Umbilical cord (tissue), 2 donors: ENCODE data around the gene IL1RL1. TPM values are rescaled to one million over a fixed set of nuclear protein-coding genes. Genes with fewer than 3 reads are reported as not detected.
A peak's percentile ranks its signal among the peaks of the same experiment; 100 is the strongest.
"Not testable (repeated sequence)": the region's sequence is repeated elsewhere in the genome, so short reads cannot be mapped to it uniquely, and the experiment has no call there.

Experiments
- DNase-seq: peaks from one replicate; pipeline ENCODE4 v3.0.0-alpha.2; 2015; ENCODE audit warnings: low spot score
- total RNA-seq: library from RNA; depleted of rRNA; stranded (reverse); fragments of >200 nt; gene quantifications from one replicate; pipeline ENCODE4 v1.2.3, GENCODE V29; 2014; ENCODE audit warnings: low replicate concordance; ENCODE audit not compliant: insufficient read depth

The IL1RL1 gene
- total RNA-seq, 1 donor from 2014 or later, result 4.6 TPM

DNA sequence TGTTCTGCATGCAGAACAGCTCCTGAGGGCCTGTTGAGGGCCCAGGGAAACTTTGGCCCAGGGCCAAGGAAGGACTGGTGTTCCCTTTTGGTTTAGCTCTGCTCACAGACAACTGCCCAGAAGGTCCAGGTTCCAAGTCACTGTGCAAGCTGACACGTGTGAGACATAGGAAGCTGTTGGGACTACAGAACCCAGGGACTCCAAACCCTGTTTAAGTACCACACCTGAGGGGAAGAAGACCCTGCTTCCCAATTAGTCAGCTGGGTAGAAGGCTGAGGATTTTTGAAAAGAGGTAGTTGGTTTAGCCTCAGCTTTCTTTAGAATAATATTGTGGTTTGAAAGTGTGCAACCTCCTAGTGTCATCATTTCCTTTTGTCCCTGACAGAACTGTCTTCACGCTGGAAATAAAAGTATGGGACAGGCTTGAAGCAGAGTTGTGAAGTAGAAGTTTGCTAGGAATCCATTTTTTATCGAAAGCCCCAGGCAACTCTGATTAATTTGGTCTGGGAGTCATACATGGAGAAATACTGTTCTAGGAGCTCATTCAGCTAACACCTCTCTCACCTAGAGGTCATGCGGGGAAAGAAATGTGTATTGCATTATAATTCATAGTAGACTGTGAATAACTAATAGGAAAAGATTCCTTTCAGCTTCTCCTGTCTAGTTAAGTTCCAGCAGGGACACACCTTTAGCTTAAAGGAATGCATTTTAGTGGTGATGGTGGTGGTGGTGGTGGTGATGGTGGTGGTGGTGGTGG is 19.9 kb upstream of the IL1RL1 start:
- no peak for DNase-seq

DNA sequence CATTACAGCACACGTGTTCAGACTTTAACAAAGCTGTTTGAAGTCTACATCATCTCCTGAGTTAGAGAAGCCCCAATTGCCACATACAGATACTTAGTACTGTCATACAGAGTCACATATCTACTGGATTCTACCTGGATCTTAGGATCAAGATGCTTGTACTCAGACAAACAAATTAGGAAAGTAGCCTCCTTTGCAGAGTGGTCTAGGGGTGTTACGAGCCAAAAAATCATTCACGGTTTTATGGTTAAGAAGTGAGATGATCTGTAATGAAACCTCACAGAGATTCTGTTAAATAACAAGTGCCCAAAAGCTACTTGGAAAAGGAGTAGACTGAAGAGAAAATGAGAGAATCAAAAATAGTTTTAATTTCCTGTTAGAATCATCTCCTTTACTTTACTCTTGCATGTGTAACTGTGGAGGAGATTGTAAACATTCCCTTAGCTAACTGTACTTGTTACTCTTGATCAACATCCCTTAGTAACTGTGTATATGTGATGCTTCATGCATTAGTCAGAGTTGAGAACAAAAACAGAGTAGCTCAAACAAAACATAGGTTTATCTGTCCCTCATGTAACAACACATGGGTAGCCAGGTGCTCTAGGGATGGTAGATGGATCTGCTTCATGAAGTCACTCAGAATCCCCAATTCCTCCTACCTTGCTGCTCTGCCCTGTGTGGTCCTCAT is 16.4 kb upstream of the IL1RL1 start:
- no peak for DNase-seq

DNA sequence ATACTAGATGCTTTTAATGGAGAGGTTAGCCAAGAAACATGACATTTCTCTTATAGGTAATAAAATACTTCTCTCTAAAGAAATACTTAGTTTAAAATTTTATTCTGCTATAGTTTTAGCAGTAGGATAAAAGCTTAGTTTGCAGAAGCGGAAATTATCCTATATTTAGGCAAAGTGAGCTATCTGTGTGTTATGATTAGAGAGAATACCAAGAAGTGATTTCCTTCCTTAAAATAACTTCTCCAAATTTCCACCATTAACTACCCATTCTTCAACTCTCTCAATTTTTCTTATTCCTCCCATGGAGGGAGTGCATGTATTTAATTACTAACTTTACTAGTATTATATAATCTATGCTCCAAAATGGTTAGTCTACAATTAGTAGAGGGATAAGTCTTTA is 15.8 kb upstream of the IL1RL1 start:
- DNase-seq, result no peak

DNA sequence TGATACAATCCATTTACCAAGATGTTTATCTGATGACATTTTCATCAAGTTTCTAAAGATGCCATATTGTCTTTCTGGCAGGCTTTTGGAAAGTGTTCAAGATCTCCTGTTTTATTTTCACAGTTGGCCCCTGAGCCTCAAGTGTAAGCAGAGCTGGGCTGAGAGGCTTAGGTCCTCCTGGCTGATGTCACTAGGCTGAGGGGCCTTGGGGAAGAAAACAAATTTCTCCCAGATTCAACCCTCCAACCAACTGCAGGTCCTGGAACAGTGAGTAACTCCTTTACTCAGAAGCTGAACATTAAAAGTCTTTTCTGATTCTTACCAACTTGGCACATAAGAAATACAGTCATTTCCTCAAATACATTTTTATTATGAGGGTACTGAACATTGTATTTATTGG is 14.9 kb upstream of the IL1RL1 start:
- DNase-seq, result no peak

DNA sequence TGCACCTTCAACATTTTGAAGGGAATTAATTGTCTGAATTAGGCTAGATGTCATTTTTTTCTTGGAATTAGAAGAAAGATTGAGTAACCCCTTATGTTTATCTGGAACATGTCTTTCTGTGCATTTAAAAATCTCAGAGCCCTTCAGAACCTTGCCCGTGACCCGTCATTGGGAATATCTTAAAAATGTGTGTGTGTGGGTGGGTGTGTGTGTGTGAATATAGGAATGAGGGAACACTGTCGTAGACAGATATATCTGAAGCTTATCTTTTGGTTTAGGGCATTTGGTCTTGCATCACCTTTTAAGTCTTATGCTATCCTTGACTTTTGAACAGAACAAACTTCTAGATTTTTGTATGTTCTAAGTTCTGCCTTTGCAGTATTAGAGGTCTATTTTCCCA is 13.5 kb upstream of the IL1RL1 start:
- no peak for DNase-seq

DNA sequence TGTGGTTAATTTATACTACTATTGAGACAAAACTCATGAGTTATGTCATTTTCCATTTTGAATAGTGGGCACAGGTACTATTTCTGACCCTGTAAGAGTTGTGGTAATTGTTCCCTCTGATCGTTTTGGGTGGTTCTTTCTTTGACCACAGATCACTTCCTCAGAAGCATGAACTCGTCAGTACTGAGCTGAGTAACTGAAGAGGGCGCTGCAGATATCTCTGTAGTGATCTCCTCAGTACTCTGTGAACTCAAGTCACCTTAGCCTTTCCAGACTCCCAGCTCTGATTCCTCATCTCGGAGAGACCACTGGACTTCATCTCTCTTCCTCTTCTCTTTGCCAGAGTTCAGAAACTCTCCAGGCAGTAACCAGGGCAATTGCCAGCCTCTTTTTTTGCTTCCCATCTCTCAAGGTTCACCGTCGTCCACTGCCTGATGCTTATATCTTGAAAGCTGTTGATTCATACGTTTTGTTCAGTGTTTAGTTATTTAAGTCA is 9.4 kb upstream of the IL1RL1 start:
- no peak for DNase-seq

DNA sequence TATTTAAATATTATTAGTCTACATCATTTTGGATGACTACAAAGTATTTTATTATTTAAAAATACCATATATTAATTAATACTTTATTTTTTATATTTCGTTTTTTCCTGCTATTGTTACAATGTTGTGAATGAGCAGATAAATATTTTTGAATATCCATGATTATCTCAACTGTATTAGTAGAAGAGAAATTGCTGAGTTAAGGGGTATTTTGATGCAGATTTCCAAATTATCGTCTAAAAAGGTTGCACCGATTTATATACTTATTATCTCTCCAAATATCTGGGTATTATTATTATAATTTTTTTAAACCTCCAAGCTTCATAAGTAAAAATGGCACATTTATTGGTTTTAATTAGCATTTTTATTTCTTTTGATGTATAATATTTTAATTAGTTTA is 8.9 kb upstream of the IL1RL1 start:
- DNase-seq, result no peak

DNA sequence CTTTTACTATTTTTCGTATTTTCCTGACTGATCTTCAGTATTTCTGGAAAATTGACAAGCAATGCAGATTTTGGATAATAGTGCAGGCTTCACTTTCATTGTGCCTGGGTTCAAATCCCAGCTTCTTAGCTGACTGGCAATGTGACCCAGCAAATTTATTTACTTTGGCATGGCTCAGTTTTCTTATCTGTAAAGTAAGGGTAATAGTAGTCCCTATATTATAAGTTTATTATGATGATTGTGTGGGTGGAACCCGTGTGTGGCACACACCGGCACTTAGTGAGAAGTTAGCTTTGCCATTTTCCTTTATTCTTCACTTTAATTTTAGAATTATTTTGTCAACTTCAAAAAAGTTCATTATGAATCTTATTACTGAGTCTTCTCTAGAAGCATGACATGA is 7.8 kb upstream of the IL1RL1 start:
- no peak for DNase-seq

DNA sequence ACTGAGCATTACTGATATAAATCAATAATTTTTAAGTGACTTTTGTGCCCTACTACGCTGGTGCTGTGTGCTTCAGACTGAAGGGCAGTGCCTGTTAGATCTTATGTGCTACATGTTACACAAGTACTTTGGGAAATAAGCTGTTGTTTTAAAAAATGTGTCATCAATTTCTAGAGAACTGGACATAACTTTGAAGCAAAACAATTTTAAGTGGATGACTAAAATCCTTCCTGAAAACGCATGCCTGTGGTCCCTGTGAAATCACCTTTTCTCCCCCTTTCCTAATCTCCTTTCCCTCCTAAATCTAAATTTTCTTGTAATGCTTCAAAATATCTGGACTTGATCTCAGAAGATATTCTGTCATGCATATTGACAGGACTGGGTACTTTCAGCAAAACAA is 7.1 kb upstream of the IL1RL1 start:
- no peak for DNase-seq

DNA sequence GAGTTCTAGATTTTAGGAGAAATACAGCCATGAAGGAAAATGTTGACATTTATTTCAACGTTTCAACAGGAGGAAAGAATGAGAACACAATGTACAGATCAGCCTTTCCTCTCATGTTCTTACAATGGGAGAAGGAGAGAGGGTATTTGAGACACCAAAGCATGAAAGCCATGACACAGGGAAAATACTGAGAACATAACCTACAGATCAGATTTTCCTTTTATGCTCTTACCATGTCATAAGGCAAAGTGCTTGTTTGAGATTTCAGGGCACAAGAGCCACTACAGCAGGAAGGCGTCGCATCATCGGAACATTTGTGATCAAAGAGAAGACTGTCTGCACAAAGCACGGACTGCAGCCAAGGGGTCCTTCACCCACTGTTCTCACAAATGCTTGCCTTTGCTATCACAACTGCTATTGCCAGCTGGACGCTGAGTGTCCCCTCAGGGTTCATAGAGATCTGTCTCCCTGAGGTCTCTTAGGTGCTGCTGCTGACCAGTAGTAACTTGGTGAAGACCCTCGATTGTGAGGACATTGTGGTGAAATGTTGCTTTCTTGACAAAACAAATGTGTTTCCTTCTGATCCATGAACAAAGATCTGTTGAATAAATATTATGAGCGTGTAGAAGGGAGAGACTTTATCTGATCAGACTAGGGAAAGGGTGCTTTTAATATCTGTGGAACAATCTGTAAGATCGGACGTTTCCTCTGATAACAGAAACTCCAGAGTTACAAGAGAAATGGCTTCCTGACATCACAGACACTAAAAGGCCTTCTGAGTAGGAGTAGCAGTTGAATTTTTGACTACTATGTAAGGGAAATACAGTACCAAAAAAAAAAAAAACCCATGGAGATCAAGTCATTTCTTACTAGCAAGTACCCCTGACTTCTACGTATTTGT is 6.4 kb upstream of the IL1RL1 start:
- DNase-seq, result no peak

DNA sequence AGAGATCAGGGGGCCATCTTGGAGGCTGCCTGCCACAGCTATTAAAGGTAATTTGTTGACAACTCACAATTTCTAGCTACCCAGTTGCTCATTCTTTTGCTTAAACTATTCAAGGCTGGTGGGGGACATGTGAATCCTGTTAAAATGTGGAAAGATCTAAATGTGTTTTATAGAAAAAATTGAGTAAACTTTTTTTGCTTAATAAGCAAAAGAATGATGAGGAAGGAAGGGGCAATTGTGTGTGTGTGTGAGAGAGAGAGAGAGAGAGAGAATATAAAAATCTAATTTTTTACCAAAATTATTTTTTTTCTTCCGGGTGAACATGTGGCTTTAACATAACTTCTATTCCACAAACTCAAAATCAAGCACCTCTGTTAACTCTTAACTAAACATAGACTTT is 5.2 kb upstream of the IL1RL1 start:
- DNase-seq, result no peak

DNA sequence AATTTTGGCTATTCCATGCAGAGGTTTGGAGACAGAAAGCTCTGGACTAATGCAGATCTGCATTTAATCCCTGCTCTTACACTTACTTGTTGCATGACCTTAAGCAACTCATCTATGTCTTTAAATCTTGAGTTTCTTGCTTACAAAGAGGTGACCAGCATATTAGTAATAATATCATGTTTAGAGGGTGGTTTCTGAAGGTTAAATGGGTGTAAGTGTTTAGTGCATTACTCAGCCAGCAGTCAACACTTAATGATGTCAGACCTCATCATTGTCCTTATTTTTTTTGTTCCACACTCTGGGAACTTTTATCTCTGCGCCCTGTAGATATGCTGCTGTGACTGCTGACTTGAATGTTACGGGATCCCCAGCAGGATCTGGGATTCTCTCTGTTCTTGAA is 1.7 kb downstream of the IL1RL1 start:
- DNase-seq, result no peak

DNA sequence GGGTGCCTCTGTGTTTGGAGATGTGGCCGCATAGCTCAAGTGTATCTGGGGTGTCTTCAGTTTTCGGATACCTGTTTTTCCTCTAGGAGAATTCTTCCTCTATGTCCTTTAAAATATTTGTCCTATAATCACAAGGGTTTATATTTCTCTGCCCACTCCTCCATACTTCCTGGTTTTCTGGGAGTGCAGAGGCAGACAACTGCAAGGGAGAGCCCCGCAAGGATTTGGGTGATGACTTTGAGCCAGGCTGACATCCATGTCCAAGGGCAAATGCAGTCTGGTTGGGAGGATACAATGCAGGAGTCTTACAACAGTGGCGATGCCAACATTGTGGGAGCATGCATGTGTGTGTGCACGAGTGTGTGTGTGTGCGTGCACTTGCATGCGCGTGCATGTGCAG is 2.1 kb downstream of the IL1RL1 start:
- DNase-seq, result no peak

DNA sequence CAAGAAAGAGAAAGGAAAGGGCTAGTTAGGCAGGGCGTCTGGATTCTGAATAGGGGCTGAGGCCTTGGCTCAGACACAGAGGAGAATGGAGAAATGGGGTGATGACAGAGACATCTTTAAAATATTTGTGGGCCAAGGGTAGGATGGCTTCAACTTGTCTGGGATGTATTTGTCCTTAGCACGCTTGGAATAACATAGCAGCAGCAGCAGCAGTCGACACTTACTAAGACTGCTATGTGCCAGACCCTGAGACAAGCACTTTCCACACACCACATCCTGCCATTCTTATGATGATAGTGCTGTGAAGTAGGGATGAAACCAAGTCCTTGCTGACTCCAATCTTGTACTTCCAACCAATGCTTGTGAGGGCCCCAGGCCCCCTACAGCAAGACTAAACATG is 2.6 kb downstream of the IL1RL1 start:
- no peak for DNase-seq

DNA sequence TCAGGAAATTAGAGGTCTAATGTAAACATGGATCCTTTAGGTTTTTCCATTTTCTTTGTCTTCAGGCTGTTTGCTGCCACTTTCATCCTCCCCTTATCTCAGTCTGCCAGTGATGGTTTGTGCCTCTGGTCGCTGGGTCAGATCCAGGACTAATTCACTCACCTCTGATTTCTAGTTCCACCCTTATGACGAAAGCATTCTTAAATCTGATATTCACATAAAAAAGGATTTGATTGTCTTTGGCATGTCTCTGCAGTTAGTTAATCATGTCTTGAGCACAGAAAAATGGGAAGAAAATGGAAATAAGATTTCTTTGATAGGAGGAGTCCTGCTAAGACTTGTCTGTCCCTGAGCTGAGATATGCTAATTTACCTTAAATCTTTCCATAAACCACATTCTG is 4.6 kb downstream of the IL1RL1 start:
- DNase-seq, result peak; percentile 43

DNA sequence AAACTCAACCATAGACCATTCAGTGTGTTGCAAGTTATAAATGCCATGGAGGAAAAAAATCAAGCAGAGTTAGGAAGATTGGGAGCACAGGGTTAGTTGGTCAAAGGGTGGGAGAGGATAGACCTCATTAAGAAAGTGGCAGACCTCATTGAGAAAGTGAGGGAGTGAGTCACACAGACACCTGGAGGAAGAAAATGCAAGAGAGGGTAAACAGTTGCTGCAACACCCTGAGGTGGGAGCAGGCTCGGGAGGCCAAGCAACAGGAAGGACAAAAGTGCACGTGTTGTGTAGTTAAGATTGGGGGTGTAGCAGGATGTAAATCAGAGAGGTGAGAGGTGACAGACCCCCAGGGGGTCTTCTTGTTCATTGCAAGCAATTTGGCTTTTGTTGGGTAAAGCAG is 6.4 kb downstream of the IL1RL1 start:
- no peak for DNase-seq

DNA sequence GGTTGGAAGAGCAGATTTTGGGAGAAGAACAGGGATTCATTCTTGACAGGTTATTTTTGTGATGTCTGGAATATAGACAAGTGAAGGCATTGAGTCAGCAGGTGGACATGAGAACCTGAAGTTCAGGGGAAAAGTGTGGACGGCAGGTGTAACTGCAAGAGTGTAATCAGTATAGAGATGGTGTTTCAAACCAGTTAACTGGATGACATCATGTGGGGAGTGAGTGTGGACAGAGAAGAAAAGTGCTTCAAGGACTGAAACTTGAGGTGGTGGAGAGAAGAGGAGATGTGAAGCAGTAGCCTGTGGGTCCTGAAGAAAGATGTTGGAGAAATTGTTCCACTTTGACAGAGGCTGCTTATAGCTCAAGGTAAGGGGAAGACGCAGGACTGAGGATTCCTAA is 7.1 kb downstream of the IL1RL1 start:
- no peak for DNase-seq

DNA sequence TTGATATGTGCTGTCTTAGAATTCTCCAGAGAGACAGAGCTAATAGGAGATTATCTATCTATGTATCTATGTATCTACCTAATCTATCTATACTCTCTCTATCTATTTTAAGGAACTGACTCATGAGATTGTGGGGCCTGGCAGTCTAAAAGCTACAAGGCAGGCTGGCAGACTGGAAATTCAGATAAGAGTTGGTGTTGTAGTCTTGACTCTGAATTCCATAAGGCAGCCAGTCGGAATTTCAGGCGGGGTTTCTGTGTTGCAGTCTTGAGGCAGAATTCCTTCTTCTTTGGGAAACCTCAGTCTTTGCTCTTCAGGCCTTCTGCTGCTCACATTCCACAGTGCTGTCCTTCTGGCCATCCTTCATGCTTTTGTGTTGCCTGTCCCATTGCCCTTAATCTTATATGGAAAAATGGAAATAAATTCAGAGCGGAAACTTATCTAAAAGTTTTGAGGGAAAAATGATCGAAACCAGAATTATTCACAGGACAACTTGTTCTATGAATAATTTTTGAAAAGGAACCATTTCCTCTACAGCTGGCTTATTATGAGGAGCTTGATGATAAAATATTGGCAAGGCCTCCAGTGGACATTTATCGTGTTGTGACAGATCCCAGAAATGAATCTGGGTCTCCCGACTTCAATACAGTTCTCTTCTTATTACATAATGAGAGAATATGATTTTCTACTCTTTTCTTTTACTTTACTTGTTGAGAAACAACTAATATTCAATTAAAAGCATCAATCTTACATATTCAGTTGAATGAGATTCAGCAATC is 10.8 kb downstream of the IL1RL1 start:
- peak; percentile 76 for DNase-seq

DNA sequence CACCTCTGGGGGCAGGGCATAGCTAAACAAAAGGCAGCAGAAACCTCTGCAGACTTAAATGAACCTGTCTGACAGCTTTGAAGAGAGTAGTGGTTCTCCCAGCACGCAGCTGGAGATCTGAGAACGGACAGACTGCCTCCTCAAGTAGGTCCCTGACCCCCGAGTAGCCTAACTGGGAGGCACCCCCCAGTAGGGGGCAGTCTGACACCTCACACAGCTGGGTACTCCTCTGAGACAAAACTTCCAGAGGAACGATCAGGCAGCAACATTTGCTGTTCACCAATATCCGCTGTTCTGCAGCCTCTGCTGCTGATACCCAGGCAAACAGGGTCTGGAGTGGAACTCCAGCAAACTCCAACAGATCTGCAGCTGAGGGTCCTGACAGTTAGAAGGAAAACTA is 13.6 kb downstream of the IL1RL1 start:
- not testable (repeated sequence) for DNase-seq

DNA sequence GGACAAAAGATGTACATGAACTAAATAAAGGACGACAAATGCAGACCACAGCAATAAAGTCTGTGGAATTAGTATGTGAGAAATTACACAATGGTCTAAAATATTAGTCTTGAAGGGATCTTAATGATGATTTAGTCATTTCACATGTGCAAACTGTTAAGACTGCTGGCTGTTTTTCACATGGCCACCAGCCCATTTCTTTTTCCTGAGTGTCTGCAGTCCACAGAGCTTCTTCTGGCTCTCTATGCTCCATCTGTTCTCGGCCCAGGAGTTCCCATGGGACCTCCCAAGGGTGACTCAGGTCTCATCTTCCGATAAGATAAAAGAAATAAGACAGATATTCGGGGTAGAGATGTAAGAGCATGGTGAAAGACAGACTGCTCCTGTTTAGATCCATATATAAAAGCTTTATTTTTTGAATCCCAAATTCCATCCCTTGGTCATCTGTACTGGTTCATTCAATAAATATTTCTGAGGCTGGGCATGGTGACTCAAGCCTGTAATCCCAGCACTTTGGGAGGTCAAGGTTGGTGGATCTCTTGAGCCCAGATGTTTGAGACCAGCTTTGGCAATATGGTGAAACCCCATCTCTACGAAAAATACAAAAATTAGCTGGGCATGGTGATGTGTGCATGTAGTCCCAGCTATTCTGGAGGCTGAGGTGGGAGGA is 20.1 kb downstream of the IL1RL1 start:
- DNase-seq, result no peak

DNA sequence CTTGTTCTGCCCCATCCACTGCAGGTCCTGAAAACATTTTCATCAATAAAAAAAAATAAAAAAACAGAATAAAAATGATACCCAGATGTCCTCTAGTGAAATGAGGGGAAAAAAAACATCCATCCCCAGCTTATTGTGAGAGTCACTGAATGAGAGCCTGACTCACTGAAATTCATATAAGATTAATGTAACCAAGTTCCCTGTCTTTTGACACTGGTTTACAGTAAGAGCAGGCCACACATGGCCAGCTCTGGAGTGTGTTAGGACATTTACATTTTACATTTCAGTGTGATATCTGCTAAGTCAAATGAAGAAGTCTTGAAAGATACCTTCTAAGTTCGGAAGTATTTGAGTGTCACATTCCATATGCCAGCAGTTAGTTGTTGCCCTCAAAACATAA is 23.1 kb downstream of the IL1RL1 start:
- DNase-seq, result peak; percentile 58
